Measurements from ENCODE around the gene TRIM41. TPM values are rescaled to one million over a fixed set of nuclear protein-coding genes. Genes with fewer than 3 reads are reported as not detected.
A peak's percentile ranks its signal among the peaks of the same experiment; 100 is the strongest.
"Not testable (repeated sequence)": the region's sequence is repeated elsewhere in the genome, so short reads cannot be mapped to it uniquely, and the experiment has no call there.

Gene TRIM41
- total RNA-seq, 1 donor from 2014 or later, result 20.9 TPM

GRCh38 chr5:181204826-181205760, 18.0 kb upstream of the TRIM41 start, which contains the start of gene TRIM7:
Gene TRIM7, minus strand, starts transcription at chr5:181205196. Its CDS starts 86 bp downstream, at chr5:181205110.
- DNase-seq (ENCODE audit: missing footprints) (peak; percentile 86), ATAC-seq (peak; percentile 23)
- intact Hi-C loops (cut with DNase I), result no loop called here

GRCh38 chr5:181205761-181206649, 17.1 kb upstream of the TRIM41 start:
- intact Hi-C loops (cut with DNase I), result loop anchor here (1.0 kb wide), 2 partner anchors 12 to 15 kb away; no protein-coding TSS in a partner anchor
- DNase-seq (ENCODE audit: missing footprints) (peak; percentile 71), ATAC-seq (peak; percentile 23)

- ATAC-seq, result peak; percentile 48
- no peak for DNase-seq (ENCODE audit: missing footprints)
- intact Hi-C loops (cut with DNase I), result loop anchor here (1.0 kb wide), 1 partner anchor 15 kb away; no protein-coding TSS in a partner anchor
Observed at GRCh38 chr5:181207214-181207959, 15.7 kb upstream of the TRIM41 start.

- DNase-seq (ENCODE audit: missing footprints), result no peak
- intact Hi-C loops (cut with DNase I), result loop anchor here (1.0 kb wide), 1 partner anchor 14 kb away; no protein-coding TSS in a partner anchor
- ATAC-seq, result no peak
Observed at GRCh38 chr5:181207960-181208253, 15.2 kb upstream of the TRIM41 start.

- DNase-seq (ENCODE audit: missing footprints); intact Hi-C loops (cut with DNase I); ATAC-seq: not testable (repeated sequence)
Observed at GRCh38 chr5:181209006-181209405, 14.1 kb upstream of the TRIM41 start.

- intact Hi-C loops (cut with DNase I); DNase-seq (ENCODE audit: missing footprints); ATAC-seq: not testable (repeated sequence)
Observed at GRCh38 chr5:181210148-181210547, 12.9 kb upstream of the TRIM41 start.

- ATAC-seq; intact Hi-C loops (cut with DNase I); DNase-seq (ENCODE audit: missing footprints): not testable (repeated sequence)
Observed at GRCh38 chr5:181210698-181211097, 12.4 kb upstream of the TRIM41 start.

- DNase-seq (ENCODE audit: missing footprints) (no peak), ATAC-seq (no peak)
- intact Hi-C loops (cut with DNase I), result no loop called here
Observed at GRCh38 chr5:181211208-181211607, 11.9 kb upstream of the TRIM41 start.

GRCh38 chr5:181212080-181212479, 11.0 kb upstream of the TRIM41 start:
- no peak for DNase-seq (ENCODE audit: missing footprints)
- intact Hi-C loops (cut with DNase I), result no loop called here
- peak; percentile 42 for ATAC-seq

GRCh38 chr5:181212934-181213333, 10.1 kb upstream of the TRIM41 start:
- no peak for ATAC-seq
- DNase-seq (ENCODE audit: missing footprints), result no peak
- intact Hi-C loops (cut with DNase I), result no loop called here

GRCh38 chr5:181214249-181214648, 8.8 kb upstream of the TRIM41 start:
- intact Hi-C loops (cut with DNase I); DNase-seq (ENCODE audit: missing footprints); ATAC-seq: not testable (repeated sequence)

GRCh38 chr5:181215997-181216989, 6.8 kb upstream of the TRIM41 start:
- intact Hi-C loops (cut with DNase I), result no loop called here
- DNase-seq (ENCODE audit: missing footprints) (no peak), ATAC-seq (no peak)

- DNase-seq (ENCODE audit: missing footprints), result no peak
- peak; percentile 35 for ATAC-seq
- intact Hi-C loops (cut with DNase I), result no loop called here
Observed at GRCh38 chr5:181217111-181217802, 5.8 kb upstream of the TRIM41 start.

- ATAC-seq (no peak), DNase-seq (ENCODE audit: missing footprints) (no peak)
- intact Hi-C loops (cut with DNase I), result loop anchor here (1.0 kb wide), 1 partner anchor 11 kb away; no protein-coding TSS in a partner anchor
Observed at GRCh38 chr5:181217803-181218062, 5.3 kb upstream of the TRIM41 start.

- intact Hi-C loops (cut with DNase I), result loop anchor here (1.0 kb wide), 1 partner anchor 12 kb away; no protein-coding TSS in a partner anchor
- DNase-seq (ENCODE audit: missing footprints), result no peak
Observed at GRCh38 chr5:181218795-181219124, 4.3 kb upstream of the TRIM41 start.

GRCh38 chr5:181219262-181220177, 3.6 kb upstream of the TRIM41 start:
- ATAC-seq (no peak), DNase-seq (ENCODE audit: missing footprints) (no peak)
- intact Hi-C loops (cut with DNase I), result no loop called here

More at GRCh38 chr5:181218795-181219124, 4.3 kb upstream of the TRIM41 start:
- ATAC-seq, result no peak

Data from Right ventricle myocardium inferior (tissue), 1 donor.